HG02763 (cell line): ENCODE measurements around the gene TRABD2B.

Experiments used
- ATAC-seq: cut with Tn5 transposase; IDR thresholded peaks from one replicate; pipeline ENCODE4 v1.9.1; 2021; ENCODE audit warnings: mild to moderate bottlenecking, moderate library complexity; ENCODE audit not compliant: unreplicated experiment

The TRABD2B gene

DNA sequence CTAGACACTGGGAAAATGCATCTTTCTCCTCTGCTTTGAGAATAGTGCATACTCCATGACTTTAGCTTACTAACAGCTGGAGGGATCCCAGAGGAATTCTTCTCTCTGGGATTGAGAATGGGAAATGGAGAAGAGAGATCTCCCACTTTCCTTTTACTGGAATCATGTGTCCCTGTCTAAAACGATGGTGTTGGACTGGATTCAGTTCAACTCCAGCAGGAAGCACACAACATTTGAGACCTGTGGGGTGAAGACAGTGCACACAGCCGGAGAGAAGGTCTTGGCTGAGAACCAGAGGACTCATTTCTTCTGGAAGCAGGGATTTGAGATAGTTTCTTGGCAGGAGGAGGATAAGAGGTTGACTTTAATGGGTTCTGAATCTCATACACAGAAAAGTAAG lies 58.7 kb downstream of the TRABD2B start:
- no peak for ATAC-seq

DNA sequence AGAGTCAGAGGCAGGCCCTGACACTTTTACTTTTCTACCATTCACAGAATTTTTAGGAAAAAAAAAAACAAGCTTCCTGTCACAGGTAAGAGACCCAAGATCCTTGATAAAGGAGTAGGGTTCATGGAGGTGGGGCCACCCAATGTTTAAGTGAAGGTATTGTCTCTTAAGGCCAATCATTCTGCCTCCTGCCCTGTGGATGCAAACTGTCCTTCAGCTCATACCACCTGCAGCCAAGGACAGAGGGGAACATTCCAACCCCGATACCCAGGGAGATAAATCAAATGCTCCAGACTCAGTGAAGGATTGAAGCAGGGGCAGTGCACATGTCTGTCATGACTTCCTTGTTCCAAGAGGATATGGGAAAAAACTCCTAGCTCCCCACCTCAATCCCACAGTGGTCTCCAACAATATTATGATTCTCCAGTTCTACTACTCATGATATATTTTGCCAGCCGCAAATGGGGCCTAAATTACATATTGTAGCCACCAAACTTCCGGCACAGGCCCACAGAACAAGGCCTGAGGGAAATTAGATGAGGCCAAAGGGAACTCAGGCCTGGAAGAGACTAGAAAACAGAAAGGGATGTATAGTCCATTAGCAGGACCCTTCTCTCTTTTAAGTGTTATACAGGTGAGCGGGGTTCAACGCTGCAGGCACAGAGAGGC lies 59.5 kb downstream of the TRABD2B start:
- no peak for ATAC-seq

DNA sequence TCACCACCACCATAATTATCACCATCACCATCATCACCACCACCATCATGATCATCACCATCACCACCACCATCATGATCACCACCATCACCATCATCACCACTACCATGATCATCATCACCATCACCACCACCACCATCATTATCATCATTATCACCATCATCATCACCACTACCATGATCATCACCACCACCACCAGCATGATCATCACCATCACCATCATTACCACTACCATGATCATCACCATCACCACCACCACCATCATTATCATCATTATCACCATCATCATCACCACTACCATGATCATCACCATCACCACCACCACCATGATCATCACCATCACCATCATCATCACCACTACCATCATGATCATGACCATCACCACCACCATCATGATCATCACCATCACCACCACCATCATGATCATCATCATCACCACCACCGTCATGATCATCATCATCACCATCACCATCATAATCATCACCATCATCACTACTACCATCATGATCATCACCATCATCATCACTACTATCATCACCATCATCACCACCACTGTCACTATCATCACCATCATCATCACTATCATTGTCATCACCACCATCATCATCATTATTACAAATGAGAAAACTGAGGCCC lies 60.2 kb downstream of the TRABD2B start:
- ATAC-seq, result no peak

DNA sequence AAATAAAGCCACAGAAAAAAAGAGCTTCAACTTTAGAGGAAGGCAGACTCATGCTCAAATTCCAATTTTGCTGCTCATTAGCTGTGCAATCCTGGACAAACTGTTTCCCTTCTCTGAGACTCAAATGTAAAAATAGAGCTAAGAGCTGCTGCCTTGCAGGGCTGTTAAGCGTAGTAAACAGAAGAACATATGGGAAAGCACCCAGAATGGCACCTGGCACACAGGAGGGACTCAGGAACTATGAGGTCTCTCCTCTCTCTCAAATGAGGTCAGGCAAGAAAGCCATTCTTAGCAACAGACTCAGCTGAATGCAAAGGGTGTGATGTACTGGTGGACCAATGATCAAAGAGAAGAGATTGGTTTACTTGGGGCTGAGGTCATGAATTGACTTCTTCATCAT lies 61.3 kb downstream of the TRABD2B start:
- no peak for ATAC-seq

DNA sequence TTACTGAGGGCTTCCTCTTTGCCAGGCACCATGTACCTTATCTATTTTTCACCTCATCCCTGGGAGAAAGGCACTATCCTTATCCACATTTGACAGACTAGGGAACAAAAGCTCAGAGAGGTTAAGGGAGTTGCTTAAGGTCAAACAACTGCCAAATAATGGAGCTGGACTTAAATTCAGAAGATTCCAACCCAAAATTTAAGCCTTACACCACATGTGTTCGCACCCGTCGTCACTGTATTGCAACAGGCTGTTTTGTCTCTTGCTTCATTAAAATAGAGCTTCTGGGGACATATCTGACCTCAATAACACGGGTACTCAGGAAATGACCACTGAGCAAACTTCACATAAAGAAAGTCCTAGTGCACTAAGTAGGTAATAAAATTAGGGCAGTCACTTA lies 62.0 kb downstream of the TRABD2B start:
- no peak for ATAC-seq

DNA sequence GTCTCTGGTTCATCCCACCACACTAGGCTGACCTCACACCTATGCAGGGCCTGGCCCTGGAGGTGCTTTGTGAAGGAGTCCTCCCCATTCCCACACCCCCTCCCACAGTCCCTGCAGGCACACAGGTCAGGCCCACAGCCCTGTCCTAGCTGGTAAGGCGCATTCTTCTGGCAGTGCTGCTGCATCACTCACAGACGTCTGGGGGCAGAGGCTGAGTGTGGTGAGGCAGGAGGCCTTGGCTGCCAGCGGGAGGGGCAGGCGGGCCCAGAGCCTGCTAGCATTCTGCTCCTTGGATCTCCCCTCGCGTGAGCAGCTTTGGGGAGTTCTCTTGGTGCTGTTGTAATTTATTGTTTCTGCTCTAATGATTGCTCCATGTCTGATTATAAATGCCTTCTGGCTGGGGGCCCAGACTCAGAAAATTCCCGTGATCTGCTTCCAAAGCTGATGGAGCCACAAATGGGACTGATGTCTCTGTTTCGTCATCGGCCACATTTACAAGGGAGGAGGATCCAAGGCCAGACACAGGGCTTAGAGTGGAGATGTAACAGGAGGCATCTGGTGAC lies 62.9 kb downstream of the TRABD2B start:
- no peak for ATAC-seq

DNA sequence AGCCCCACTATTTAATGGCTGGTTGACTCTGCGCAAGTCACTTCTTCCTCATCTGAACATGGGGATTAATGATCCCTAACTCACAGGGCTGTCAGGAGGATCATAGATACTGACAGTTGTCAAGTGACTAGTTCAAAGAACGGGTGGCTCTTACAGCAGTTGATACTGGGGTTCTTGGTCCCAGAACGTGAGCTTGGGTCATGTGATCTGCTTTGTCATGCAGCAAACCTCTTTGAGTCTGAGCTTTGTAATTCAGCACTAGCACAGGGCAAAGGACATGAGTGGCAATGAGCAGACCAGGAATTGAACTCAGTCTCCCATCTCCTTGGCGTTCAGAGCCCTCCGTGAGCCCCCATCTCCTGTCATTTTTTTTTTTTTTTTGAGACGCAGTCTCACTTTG lies 64.4 kb downstream of the TRABD2B start:
- ATAC-seq, result no peak

DNA sequence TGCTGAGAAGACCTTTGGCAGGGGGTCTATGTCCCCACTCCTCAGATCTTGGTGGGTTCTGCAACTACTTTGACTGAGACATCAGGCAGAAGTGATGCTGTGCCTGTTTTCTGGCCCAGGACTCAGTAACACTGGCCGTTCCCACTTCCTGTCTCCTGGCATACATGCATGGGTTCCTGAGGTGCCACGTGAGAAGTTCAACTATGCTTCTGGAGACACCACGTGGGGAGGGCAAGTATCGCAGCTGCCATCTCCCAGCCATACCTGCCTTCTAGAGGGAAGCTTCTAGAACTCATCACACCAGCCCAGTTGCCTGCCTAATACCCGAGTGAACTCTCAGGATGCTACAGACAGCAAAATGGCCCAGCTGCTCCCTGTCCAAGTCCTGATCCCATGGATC lies 65.8 kb downstream of the TRABD2B start:
- ATAC-seq, result no peak

DNA sequence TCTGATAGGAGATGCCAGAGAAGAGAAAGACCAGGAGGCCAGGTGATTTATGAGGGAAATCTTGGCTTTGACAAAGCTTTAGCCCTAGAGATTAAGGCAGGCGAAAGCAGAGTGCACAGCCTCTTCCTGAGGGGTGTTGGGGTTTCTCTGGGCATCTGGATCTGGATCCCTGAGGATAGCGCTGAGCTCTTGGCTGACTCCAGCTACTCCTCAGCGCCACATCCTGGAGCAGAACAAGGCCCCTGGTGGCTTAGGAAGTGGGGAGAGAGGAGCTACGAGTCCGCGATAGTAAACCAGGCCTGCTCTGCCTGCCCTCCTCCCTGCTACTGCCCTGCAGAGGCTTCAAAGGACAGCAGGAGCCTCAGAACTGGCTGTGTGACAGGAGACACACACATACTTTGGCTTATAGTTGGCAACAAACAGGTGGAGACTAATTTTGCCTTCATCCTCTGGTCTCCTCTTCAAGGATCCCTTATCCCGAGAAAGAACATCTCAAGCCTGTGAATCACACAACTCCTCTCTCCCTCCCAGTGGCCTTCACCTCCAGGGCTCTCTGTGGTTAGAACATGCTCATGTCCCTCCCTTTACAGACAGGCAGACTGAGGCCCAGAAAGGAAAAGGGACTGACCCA lies 66.9 kb downstream of the TRABD2B start:
- ATAC-seq, result no peak

DNA sequence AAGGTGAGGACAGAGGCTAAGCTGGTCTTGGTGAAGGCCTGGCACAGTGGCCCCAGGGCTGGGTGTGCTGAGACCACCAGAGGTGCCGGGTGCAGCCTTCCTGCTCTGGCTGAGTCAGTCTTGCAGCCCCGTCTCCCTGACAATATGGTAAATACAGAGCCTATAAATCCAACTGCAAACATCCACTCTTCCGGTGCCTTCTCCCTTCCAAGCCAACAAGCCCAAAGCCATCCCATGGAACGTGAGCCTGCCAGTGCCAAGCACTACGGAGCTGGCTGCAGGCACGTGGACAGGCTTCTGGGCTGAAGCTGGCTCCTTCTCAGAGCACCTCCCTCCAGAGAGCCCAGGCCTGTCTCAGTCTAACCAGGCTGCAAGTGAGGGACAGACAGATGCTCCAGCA lies 70.0 kb downstream of the TRABD2B start:
- no peak for ATAC-seq

DNA sequence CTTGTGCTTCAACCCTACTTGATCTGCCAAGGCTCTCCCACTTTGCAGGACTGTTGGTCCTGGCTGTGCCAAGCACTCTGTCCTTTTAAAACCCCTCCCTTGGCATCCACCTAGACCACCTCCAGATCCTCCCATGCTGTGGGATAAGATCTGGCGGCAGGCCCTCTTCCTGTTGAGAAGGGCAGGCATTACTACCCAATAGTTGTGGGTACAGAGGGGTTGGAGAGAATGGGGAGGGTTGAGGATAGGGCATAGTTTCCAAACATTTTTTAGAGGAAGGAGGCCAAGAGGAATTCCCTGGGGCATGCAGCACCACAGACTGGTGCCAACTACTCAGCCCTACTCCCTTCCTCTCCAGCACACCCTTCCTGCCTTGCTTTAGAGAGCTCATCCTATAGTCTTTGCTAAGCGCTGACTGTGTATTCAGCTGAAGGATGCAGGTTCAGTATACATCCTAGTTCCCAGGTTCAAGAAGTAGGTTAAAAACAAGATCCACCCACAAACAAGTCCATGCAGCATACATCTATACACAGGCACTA lies 70.7 kb downstream of the TRABD2B start:
- ATAC-seq, result no peak

DNA sequence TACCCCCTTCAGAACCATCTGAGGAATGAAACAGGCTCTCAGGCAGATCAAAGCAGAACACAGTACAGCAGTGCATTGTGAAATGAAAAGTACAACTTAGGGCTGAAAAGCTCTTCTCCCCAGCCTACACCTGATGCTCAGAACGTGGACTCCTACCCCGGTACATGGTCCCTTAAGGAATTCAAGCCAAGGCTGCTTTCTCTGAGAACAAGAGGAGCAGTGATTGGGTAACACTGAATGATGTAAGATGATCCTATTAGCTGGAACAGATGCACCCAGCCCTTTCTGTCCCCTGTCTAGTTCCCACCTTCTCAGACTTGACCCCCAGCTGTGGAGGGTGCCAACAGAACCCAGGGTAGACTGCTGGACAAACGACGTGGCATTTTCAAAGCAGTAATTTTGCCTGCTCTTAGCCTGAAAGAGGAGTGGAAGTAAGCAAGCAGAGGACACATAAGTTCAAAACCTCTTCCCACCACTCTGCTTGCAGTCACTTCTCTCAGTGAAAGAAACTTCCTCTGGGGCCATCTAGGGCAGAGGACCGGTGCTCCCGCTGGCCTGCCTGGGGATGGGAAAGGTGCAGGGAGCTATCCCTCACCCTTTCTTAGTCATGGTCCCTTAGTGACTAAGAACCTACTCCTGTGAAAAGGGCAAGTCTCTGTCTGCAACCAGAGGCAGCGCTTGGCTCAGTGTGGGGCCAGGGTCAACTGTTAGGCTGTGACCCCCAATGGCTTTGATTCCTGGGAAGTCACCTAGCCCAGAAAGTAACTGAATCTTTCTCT lies 72.7 kb downstream of the TRABD2B start:
- no peak for ATAC-seq

DNA sequence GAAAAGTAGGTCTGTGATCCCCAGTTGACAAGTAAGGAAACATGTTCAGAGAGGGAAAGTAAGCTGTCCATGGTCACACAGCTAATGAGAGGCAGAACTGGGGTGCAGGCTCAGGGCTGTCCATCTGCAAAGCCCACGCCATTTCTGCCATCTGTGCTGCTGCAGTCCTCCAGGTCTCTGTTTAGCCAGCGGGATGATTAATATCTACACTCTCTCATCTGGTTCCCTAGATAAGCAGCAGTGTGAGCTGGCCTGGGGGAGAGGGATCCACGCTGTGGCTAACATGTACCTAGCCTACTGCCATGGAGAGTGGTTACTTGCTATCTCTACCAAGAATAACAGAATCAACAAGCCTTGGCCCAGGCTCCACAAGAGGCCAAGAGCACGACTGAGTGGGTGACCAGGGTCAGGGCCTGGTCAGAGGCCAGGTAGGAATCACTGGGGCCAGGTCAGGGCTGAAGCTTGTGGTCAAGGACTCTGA lies 75.2 kb downstream of the TRABD2B start:
- no peak for ATAC-seq

DNA sequence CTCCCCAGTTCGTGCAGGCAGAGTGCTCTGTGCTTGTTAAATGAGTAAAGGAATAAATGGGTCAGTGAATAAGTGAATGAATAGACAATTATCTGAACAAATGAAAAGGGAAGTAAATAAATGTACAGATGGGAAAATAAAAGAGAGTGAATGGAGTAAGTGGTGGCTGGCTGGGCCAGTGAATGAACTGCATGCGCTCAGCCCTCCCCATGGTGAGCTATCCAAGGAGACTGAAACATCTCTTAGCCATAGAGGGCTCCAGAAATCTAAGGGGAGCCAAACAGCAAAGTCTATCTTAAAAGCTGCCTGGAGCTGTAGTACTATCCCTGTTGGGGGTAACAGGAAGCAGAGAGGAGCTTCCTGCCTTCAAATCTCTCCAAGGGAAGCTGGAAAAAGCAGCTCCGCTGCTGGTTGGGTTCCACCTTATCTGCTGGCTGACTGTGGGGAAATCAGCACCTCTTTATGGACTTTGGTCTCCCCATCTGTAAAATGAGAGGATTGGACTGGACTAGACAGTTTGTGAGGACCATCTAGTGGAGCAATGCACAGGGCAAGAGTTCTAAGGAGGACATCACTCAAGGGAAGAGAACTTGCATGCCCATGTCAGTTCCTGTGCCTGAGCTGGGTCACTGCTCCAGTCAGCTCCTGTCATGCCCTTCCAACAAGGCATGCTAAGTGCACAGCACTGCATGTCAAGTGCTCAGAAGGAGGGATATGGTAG lies 77.9 kb downstream of the TRABD2B start:
- ATAC-seq, result no peak

DNA sequence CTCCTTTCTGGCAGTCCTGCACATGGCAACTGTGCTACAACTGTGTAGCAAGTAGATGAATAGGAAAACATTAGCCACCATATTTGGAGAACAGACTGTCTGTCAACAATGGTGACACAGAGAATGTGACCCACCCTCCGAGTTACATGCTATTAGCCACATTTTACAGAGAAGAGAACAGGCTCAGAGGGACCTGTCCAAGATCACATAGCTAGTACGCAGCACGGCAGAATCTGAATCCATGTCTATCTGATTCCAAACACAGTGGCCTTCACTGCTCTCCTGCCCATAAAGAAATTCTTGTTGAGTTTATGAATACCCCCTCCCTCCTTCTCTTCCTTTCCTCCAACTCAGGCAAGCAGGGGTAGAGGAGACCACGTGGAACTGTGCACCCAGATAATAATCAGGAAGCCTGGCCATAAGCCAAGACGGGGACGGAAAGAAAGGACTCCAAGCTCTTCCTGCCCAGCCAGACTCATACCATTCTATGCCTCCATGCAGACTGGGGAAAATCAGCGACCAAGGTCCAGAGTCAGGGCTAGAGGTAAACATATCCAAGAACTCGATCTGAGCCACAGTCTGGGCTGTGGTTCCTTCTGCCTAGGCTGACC lies 78.8 kb downstream of the TRABD2B start:
- no peak for ATAC-seq

DNA sequence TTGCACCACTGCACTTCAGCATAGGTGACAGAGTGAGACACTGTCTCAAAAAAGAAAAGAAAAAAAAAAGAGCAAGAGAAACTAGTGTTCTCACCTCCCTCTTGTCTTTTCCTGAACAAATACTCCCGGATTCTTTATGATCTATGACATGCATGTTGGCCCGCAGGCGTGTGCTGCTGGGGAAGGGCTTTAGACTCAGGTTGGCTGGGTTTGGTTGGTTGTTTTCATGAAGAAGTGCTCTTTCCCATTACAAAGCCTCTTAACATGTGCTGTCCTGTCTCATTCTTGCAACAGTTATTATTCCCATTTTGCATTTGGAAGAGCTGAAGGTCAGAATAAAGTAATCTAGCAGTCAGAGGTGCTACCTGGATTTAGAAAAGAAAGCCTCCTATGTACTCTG lies 79.5 kb downstream of the TRABD2B start:
- ATAC-seq, result no peak

DNA sequence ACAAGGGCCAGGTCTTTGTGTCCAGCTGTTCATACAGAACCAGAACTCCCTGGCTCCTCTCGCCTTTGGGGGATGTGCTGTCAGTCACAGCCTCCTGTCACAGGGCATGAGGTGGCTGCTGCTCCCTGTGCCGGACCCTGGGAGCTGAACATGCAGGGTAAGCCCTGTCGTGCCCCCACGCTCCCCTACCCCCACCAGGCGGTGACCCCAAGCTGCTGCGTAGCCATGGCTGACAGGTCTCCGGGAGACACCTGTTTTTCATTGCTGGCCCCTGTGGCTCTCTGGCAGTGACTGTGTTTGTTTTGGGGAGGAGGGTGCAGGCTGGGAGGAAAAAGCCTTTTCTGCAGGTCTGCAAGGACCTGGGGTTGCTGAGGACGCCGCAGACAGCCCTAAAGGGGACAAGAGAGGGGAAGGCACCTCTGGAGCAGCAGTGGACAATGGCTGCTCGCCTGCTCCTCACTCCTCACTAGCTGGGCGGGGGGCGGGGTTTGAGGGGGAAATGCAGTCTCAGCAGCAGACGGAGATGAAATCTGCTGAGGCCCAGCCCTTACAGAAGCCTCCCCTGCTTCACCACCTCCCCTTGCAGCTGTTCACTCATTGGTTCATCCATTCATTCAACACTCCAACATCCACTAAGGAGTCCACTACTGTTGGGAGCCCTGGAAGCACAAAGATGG lies 81.4 kb downstream of the TRABD2B start:
- ATAC-seq, result no peak

DNA sequence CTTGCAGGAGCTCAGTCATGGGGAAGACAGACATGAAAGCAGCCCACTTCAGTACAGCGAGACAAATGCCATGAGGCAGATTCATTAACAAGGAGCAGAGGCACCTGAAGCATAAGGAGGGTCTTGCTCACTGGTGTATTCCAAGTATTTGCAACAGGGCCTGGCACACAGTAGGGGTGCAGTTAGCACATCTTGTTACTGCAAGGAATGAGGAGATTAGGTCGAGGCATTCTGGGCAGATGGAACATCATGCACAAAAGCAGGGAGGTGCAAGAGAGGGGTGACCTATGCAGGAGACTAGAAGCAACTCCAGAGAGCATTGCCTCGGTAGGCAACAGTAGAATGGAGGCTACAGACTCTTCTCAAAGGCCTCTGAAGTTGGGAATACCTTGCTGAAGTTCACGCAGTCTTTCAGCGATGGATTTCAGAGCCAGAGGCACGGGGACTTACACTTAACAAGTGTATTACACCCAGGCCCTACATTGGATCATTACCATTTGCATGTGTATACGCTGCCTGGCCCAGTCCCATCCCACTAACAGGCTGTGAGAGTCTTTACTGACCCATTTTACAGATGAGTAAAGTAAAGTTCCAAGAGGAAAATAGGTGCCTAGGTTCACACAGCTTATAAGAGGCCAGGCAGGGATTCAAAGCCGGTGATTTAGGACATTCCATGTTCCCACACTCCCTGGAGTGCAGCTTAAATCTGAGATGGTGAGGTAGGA lies 82.1 kb downstream of the TRABD2B start:
- no peak for ATAC-seq
